ENCODE results near the gene TRMT1L. TPM values are rescaled to one million over a fixed set of nuclear protein-coding genes. Genes with fewer than 3 reads are reported as not detected.

TRMT1L gene
- total and polyA plus RNA-seq, 2 of the 8 experiments (the other 6 are each of a cell fraction or from before 2014, with no cell fraction given), result 13.8 to 22.3 TPM

DNA sequence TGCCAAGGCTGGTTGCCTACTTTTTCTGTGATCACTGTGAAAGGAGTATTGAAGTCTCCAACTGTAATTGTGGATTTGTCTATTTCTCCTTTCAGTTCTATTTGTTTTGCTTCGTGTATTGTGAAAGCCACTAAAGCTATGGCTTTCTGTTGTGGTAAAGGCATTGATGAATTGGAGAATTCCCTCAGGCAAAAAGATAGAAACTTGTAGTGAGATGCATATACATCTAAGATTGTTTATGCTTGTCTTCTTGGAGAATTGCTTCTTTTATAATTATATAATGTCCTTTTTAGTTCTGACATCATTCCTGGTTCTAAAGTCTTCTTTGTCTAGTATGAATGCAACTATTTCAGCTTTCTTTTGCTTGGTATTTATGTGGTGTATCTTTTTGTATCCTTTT is 37.0 kb upstream of the TRMT1L start:
- Histone ChIP-seq H3K4ac (replicated peaks; ENCODE audit: insufficient read length, low read depth, low read length) (no peak overlapping the region), H3K23me2 (ENCODE audit: low read depth, low read length) (no peaks in the 10 kb centered on the region), H2BK12ac (ENCODE audit: low read depth, low read length) (no peak overlapping the region), H2BK15ac (ENCODE audit: low read length) (no peak overlapping the region), H3K23ac (ENCODE audit: insufficient read length) (no peak overlapping the region), H2BK120ac (replicated peaks; ENCODE audit: low read depth, low read length) (no peak overlapping the region), H3K9me3 (ENCODE audit: insufficient read depth in 2 of 2, low read depth in 1 of 2, low read length in 1 of 2) (no peaks in the 10 kb centered on the region), H3K56ac (replicated peaks; ENCODE audit: insufficient read length, low read depth, low read length) (no peak overlapping the region), H3K79me2 (ENCODE audit: control insufficient read depth in 1 of 2, insufficient read depth in 2 of 2, low read length in 2 of 2) (no peaks in the 10 kb centered on the region), H4K91ac (replicated peaks; ENCODE audit: insufficient read length, low read length) (no peak overlapping the region), H4K20me1 (replicated peaks in 1 of 2; ENCODE audit: control insufficient read depth in 1 of 2, insufficient read depth in 2 of 2, low read length in 2 of 2) (no peaks in the 10 kb centered on the region), H3K27ac (ENCODE audit: low read depth, low read length) (no peak overlapping the region), H3K14ac (ENCODE audit: insufficient read length) (no peak overlapping the region), H3K4me2 (ENCODE audit: insufficient read depth in 1 of 2, low read depth in 2 of 2, low read length in 2 of 2) (no peak overlapping the region), H3K79me1 (ENCODE audit: low read depth, low read length) (no peaks in the 10 kb centered on the region), H3K27me3 (replicated peaks in 1 of 4; ENCODE audit: control insufficient read depth in 3 of 4, extremely low read depth in 1 of 4, insufficient read depth in 3 of 4, low read length in 3 of 4) (no peaks in the 10 kb centered on the region), H3K18ac (ENCODE audit: extremely low read depth, low read length) (no peak overlapping the region), H2AFZ (ENCODE audit: low read length) (no peak overlapping the region), H2BK5ac (ENCODE audit: low read depth, low read length) (no peak overlapping the region), H2BK20ac (ENCODE audit: low read length) (no peak overlapping the region), H3K9ac (replicated peaks in 1 of 4; ENCODE audit: extremely low read depth in 1 of 4, low read depth in 3 of 4, low read length in 3 of 4) (no peak overlapping the region), H4K8ac (ENCODE audit: extremely low read depth, insufficient read depth, low read length) (no peak overlapping the region), H4K5ac (ENCODE audit: insufficient read length, low read depth, low read length) (no peak overlapping the region), H3K4me3 (ENCODE audit: extremely low read depth in 1 of 4, insufficient read depth in 2 of 4, low read depth in 3 of 4, low read length in 4 of 4) (no peak overlapping the region), H3K36me3 (ENCODE audit: control insufficient read depth in 2 of 4, insufficient read depth in 4 of 4, low read length in 3 of 4) (no peaks in the 10 kb centered on the region), H2AK5ac (ENCODE audit: low read depth, low read length) (no peak overlapping the region), H3K4me1 (replicated peaks in 1 of 4; ENCODE audit: control insufficient read depth in 3 of 4, insufficient read depth in 4 of 4, low read length in 3 of 4) (no peaks in the 10 kb centered on the region)
- 75% methylated on average over 1 of the region's 1 CpG; no CpG with 5 or more reads in 1 of the 2 experiments for WGBS, 2 experiments (ENCODE audit: extremely low coverage in 1 of 2, insufficient coverage in 1 of 2, insufficient read length in 1 of 2, insufficient replicate concordance in 2 of 2, low coverage in 1 of 2, low lambda C conversion rate in 2 of 2, missing lambda C conversion rate in 1 of 2)
- ChIA-PET CTCF (ENCODE audit: partially characterized antibody) (interaction anchor here (0.8 kb wide), 1 partner anchor 12 kb away, joined by 3 read pairs; no protein-coding TSS in a partner anchor), POLR2A (ENCODE audit: partially characterized antibody) (no interaction called here)
- no peak for TF ChIP-seq HDAC6 (IDR thresholded peaks at IDR 0.05; ENCODE audit: low read depth, low read length)
- no peak for TF ChIP-seq GTF2F1 (IDR thresholded peaks at IDR 0.05; ENCODE audit: borderline replicate concordance, low read depth, low read length)
- TF ChIP-seq ZNF274 (IDR thresholded peaks at IDR 0.05; ENCODE audit: borderline replicate concordance, extremely low read depth, low read length), result no peak
- no peak for TF ChIP-seq BACH1 (IDR thresholded peaks at IDR 0.05; ENCODE audit: low read length)
- no peak for TF ChIP-seq CREB1 (IDR thresholded peaks at IDR 0.05)
- TF ChIP-seq MAFK (IDR thresholded peaks at IDR 0.05; ENCODE audit: low read depth, low read length), result no peak
- no peak for TF ChIP-seq RFX5 (IDR thresholded peaks at IDR 0.05; ENCODE audit: borderline replicate concordance, low read depth, low read length)
- no peak for TF ChIP-seq HDAC2 (IDR thresholded peaks at IDR 0.05; ENCODE audit: borderline replicate concordance in 1 of 2, low read depth in 2 of 2, low read length in 2 of 2)
- no peak for TF ChIP-seq SIX5 (IDR thresholded peaks at IDR 0.05; ENCODE audit: low read depth, low read length)
- TF ChIP-seq CBX8 (IDR thresholded peaks at IDR 0.05; ENCODE audit: borderline replicate concordance, low read depth, low read length), result no peak
- TF ChIP-seq TAF1 (IDR thresholded peaks at IDR 0.05; ENCODE audit: low read depth, low read length), result no peak
- no peak for TF ChIP-seq RXRA (IDR thresholded peaks at IDR 0.05; ENCODE audit: insufficient read depth, low read depth, low read length)
- TF ChIP-seq SRF (IDR thresholded peaks at IDR 0.05; ENCODE audit: low read depth, low read length), result no peak
- no peak for FAIRE-seq
- no peak for DNase-seq (ENCODE audit: low read depth in 1 of 2, low spot score in 2 of 2)

Measured in H1 (cell line).